HG03469 (cell line): ENCODE data around the gene ADGRG1.
"Not testable (repeated sequence)": the region's sequence is repeated elsewhere in the genome, so short reads cannot be mapped to it uniquely, and the experiment has no call there.

Experiments used
- ATAC-seq: cut with Tn5 transposase; IDR thresholded peaks from one replicate; pipeline ENCODE4 v1.9.1; 2021; ENCODE audit warnings: mild to moderate bottlenecking, moderate library complexity, moderate number of reproducible peaks; ENCODE audit not compliant: unreplicated experiment

ADGRG1 gene

DNA sequence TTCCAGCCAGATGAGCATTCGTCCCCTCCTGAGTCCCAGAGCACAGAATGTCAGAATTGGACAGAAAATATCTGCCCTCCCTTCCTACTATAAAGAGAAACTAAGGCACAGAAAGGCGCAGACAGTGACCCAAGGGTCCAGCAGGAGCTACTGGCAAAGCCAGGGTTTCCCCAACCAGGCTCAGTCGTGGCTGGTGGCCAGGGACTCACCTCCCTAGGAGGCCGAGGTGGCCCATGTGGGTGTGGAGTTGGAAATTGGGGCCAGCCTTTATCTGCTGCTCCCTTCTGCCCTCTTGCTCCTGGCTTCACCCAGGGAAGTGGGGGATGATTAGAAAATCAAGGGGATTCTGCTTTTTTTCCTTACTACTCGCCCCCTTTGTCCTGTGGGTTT lies 67.2 kb downstream of the ADGRG1 start:
- ATAC-seq: no peak

DNA sequence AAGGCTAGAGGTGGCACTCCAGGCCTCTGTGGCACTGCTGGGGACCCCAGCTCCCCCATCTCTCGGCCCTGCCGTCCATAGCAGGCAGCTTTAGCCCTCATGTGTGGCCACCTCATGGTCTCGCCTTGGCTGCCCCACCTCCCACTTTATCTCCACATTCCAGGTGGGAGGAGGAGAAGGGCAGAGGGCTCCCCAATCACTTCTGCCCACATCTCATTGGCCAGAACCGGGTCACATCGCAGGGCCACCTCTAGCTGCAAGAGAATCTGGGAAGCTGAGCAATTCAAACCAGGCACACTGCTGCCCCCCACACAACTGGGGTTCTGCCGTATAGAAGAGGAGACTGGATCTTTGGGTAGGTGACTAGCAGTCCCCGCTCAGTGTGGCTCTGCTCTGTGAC lies 67.8 kb downstream of the ADGRG1 start:
- ATAC-seq: no peak

- no peak for ATAC-seq
Measured at GRCh38 chr16:57697896-57698537, 69.6 kb downstream of the ADGRG1 start.

DNA sequence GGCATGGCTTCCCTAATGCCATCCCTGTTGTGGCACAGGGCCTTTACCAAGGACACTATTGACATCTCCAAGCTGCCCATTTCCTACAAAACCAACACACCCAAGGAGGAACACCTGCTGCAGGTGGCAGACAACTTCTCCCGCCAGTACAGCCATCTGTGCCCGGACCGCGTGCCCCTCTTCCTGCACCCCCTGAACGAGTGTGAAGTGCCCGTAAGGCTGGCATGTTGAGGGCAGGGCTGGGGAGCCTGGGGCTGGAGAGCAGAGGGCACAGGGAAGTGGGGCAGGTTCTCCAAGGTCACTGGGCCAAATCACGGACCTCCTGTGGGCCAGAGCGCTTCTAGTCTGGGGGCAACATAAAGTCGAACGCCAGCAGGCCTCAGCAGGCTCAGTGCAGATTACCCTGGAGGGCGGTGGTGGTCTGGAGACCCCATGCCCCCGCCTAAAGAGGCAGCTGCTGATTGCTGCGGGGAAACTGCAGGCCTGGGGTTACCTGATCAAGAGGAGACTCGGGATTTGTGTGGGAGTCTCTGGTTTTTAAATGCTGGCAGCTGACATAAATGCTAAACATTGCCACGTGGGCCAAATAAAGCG lies 70.5 kb downstream of the ADGRG1 start:
- no peak for ATAC-seq

DNA sequence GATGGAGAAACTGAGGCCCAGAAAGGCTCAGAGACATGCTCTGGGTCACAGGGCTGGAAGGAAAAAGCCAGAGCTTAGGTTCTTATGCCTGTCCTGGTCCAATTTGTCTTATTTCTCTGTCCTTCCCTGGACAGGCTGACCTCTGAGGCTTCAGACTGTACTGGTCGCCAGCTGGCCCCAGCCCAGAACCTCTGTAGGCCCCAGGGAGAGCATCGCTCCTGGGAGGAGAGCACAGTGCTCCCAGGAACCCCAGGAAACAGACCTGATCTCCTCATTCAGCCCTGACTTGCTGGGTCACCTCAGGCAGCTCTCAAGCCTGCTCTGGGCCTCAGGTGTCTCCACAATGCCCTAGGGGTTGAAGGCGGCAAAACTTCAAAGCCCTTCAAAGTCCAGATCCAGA lies 71.1 kb downstream of the ADGRG1 start:
- no peak for ATAC-seq

DNA sequence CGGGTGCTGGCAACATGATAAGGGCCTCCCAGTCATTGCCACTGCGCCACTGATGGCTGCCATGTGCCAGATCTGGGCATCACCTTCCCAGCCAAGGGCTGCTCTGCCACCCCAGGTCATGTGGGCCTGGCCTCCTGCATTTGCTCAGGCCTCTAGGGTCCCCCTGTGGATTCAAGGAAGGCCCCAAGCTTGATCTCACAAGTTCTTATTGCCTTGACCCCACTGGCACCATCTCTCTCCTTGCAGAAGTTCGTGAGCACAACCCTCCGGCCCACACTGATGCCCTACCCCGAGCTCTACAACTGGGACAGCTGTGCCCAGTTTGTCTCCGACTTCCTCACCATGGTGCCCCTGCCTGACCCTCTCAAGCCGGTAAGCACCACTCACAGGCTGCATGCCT lies 71.5 kb downstream of the ADGRG1 start:
- no peak for ATAC-seq

DNA sequence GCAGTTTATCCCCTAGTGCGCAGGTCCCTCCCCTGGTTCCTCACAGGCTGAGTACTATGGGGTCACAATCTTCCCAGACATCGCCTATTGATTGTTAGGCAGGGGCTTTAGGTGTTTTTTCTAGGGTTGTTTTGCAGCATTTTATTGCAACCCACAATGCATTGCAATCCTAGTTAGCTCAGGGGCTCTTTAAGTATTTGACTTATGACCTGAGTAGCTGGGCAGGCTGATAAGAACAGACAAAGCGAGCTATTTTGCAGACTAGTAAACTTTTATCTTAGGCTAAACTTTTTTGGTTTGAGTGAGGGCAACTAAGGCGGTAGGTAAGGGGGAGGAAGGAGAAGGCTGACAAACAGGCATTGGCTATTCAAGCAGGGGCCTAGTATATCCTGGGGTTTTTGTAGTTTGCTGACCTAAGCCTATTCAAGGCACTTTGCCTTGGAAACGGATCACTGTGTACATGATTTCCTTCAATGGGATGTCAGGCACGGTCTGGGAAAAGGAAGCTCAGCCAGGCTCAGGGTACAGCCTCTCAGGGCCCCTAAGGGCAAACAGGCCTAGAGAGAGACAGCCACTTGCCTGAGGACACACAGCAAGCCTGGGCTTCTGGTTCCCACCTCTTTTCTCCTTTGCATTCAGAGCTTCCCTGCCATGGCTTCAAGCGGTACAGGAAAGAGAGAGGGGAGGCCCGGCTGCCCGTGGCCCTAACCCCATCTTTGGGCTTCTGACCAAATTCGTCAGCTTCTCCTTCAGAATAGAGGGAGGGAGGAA lies 72.5 kb downstream of the ADGRG1 start:
- ATAC-seq: no peak

- no peak for ATAC-seq
Measured at GRCh38 chr16:57701759-57702371, 73.4 kb downstream of the ADGRG1 start.

DNA sequence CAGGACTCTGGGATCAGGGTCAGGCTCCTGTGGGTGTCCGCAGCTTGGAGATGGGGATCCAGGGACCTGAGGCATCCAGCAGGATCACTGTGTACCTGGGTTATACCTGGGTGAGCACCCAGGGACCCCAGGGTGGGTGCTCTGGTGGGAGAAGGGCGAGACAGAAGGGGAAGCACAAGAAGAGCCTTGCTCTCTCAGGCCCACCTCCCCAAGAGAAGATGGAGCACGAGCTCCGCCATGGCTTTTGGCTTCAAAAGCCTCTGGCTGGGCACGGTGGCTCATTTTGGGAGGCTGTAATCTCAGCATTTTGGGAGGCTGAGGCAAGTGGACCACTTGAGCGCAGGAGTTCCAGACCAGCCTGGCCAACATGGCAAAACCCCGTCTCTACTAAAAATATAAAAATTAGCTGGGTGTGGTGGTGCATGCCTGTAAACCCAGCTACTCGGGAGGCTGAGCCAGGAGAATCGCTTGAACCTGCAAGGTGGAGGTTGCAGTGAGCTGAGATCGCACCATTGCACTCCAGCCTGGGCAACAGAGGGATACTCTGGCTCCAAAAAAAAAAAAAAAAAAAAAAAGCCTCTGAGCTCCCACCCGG lies 75.1 kb downstream of the ADGRG1 start:
- no peak for ATAC-seq

DNA sequence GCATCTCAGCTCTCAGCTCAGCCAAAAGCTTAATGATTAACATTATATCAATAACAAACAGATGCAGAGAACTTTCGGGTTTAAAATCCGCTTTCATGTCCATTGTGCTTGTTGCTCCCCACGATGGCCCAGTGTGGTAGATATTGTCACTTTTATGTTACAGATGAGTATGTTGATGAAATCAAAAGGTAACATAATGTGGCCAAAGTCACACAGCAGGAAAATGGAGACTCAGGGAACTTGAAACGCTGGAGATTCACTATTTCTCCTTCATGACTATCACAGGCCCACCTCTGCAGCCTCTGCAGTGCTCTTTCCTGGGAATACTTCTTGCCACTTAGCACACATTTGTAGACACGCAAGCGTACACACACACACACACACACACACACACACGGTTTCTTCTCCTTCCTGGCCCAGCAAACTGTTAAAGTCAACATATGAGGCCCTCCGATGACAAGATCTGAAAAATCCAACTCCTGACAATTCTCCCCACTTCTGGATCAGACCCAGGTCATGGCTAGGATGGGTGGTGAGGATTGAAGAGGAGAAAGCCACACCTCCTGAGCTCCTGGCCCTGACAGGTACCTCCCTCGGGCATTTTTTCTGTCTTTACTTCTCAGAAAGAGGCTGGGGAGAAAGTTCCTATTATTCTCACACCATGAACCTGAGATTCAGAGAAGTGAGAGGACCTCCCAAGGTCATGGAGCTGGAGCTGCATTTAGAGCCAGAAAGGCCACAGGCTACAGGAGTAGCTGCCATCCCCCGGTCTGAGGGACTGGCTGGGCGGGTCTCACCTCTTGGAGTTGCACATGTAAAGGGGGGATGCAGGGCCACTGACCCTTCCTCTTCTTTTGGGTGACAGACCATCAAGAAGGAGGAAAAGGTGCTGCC lies 75.8 kb downstream of the ADGRG1 start:
- no peak for ATAC-seq

DNA sequence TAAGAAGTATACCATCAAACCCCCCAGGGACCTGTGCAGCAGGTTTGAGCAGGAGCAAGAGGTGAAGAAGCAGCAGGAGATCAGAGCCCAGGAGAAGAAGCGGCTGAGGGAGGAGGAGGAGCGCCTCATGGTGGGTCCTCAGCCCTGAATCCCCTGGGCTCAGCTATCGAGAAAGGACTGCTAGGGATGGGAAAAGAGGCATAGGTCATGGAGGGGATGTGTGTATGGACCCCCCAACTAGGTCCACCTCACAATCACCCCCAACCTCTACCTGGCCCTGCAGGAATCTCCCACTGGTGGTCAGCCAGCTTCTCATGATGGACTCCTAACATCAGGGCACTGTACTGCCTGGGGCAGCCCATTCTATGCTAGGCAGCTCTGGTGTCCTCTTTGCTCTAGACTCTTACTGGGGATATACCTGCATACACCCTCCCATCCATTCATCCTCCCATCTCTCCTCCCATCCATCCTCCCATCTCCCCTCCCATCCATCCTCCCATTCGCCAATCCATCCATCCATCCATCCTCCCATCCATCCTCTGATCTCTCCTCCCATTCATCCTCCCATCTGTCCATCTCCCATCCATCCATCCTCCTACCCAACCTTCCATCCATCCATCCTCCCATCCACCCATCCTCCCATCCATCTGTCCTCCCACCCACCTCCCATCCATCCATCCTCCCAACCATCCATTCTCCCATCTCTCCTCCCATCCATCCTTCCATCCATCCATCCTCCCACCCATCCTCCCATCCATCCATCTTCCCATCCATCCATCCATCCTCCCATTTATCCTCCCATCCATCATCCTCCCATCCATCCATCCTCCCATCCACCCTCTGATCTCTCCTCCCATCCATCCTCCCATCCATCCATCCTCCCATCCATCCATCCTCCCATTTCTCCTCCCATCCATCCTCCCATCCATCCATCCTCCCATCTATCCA lies 76.7 kb downstream of the ADGRG1 start:
- ATAC-seq: no peak

DNA sequence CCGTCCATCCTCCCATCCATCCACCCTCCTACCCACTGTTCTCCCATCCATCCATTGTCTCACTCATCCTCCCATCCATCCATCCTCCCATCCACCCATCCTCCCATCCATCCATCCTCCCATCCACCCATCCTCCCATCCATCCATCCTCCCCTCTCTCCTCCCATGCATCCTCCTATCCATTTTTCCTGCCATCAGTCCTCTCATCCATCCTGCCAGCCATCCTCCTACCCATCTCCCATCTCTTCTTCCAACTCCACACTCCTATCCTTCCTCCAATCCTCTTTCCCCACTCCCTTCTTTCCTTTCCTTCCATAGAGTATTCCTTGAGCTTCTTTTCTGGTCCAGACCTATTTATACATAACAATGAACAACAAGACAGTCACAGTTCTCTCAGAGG lies 78.3 kb downstream of the ADGRG1 start:
- ATAC-seq: no peak

- ATAC-seq: no peak
Measured at GRCh38 chr16:57707331-57707730, 78.9 kb downstream of the ADGRG1 start.

DNA sequence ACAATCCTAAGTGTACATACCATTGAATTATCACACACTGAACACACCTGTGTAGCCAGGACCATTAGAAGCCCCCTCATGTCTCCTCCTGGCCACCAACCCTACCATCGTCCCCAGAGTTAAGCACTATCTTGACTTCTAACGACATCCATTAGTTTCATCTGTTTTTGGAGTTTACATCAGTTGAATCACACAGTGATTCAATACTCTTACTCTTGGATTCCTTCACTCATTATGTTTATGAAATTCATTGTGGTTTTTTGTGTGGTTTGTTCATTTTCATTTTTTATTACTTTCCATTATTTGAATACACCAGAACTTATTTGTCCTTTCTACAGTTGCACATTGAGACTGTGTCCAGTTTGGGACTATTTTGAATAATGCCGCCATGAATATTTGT lies 79.7 kb downstream of the ADGRG1 start:
- ATAC-seq: no peak

DNA sequence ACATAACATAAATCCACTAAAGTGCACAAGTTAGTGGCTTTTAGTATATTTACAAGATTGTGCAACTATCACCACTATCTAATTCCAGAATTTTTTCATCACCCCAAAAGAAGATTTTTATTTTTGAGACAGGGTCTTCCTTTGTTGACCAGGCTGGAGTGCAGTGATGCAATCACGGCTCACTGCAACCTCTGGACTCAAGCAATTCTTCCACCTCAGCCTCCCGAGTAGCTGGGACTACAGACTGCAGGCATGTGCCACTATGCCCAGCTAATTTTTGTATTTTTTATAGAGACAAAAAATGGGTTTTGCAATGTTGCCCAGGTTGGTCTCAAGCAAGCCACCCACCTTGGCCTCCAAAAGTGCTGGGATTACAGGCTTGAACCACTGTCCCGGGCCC lies 81.2 kb downstream of the ADGRG1 start:
- no peak for ATAC-seq

DNA sequence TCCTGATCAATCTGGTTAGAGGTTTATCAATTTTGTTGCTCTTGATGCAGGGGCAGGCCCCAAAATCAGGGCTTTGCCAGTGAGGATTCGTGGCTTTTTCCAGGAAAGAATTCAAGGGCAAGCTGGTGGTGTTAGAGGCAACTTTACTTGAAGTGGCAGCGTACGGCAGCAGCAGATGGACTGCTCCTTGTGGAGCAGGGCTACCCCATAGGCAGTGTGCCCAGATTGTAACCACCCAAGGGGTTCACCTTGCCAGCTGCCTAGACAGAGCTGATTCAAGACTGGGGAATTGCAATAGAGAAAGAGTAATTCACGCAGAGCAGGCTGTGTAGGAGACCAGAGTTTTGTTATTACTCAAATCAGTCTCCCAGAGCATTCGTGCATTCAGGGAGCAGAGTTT lies 82.9 kb downstream of the ADGRG1 start:
- ATAC-seq: no peak

DNA sequence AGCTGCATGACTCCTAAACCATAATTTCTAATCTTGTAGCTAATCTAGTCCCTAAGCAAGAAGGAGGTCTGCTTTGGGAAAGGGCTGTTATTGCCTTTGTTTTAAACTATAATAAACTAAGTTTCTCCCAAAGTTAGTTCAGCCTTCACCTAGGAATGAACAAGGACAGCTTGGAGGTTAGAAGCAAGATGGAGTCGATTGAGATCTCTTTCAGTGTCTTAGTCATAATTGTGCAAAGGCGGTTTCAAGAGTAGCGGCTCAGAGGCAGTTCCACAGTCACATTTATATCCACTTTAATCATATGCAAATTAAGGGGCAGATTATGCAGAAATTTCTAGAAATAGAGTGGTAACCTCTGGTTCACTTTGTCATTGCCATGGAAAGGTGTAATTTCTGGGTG lies 83.6 kb downstream of the ADGRG1 start:
- no peak for ATAC-seq

GRCh38 chr16:57712569-57712968 lies 84.1 kb downstream of the ADGRG1 start:
- ATAC-seq: not testable (repeated sequence)

DNA sequence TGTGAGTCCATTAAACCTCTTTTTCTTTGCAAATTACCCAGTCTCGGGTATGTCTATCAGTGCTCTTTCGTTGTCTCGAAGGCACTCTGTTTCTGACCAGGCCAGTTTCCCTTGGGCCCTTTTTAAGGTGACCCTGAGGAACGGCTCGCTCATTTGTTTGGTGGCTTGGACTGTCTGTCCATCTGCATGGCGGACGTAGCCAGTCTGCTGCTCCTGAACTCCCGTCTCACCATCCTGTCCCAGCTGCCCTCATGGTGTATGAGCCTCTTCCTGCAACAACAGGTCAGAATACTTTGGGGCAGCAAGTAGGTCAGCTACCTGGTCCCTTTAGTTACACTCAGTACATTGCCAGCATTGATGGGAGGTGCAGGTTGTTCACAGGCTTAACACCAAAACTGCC lies 85.2 kb downstream of the ADGRG1 start:
- no peak for ATAC-seq
